GM18951 (cell line): ENCODE results near the gene SYK.
"Not testable (repeated sequence)": the region's sequence is repeated elsewhere in the genome, so short reads cannot be mapped to it uniquely, and the experiment has no call there.

Source experiments
- POLR2A ChIP-seq: IDR thresholded peaks from 4 replicates; pipeline ENCODE4 v1.6.1; 2011; ENCODE audit warnings: mild to moderate bottlenecking; ENCODE audit not compliant: insufficient read length, insufficient read depth; ENCODE audit errors: extremely low read depth
- in situ Hi-C: fragments of 300-500 bp; cut with MboI; formaldehyde crosslinking; loops from one replicate; pipeline ENCODE4 v1.12.0; 2022; ENCODE audit warnings: low sequenced_read_pairs, mixed read lengths, inconsistent platforms; ENCODE audit not compliant: unreplicated experiment

SYK gene

GRCh38 chr9:90783552-90783951 is 18.1 kb upstream of the SYK start:
- no peak for TF ChIP-seq POLR2A
- in situ Hi-C loops, result no loop called here

GRCh38 chr9:90783964-90784363 is 17.7 kb upstream of the SYK start:
- no peak for TF ChIP-seq POLR2A
- in situ Hi-C loops, result no loop called here

GRCh38 chr9:90787771-90788460 is 13.7 kb upstream of the SYK start:
- TF ChIP-seq POLR2A, result no peak
- in situ Hi-C loops, result no loop called here

- in situ Hi-C loops, result not testable (repeated sequence)
Observed at GRCh38 chr9:90788527-90788926, 13.1 kb upstream of the SYK start.

- in situ Hi-C loops, result no loop called here
- no peak for TF ChIP-seq POLR2A
Observed at GRCh38 chr9:90789408-90789807, 12.2 kb upstream of the SYK start.

- in situ Hi-C loops, result no loop called here
- no peak for TF ChIP-seq POLR2A
Observed at GRCh38 chr9:90789862-90790261, 11.8 kb upstream of the SYK start.

GRCh38 chr9:90793024-90793423 is 8.6 kb upstream of the SYK start:
- in situ Hi-C loops, result not testable (repeated sequence)

- in situ Hi-C loops, result no loop called here
Observed at GRCh38 chr9:90793729-90794128, 7.9 kb upstream of the SYK start.

GRCh38 chr9:90795084-90795483 is 6.5 kb upstream of the SYK start:
- in situ Hi-C loops, result no loop called here
- TF ChIP-seq POLR2A, result no peak

More at GRCh38 chr9:90793729-90794128, 7.9 kb upstream of the SYK start:
- no peak for TF ChIP-seq POLR2A

GRCh38 chr9:90795871-90796317 is 5.7 kb upstream of the SYK start:
- in situ Hi-C loops, result no loop called here
- TF ChIP-seq POLR2A, result no peak

- no peak for TF ChIP-seq POLR2A
- in situ Hi-C loops, result no loop called here
Observed at GRCh38 chr9:90799271-90799852, 2.3 kb upstream of the SYK start.

GRCh38 chr9:90801973-90802322 is 329 bp downstream of the SYK start:
- in situ Hi-C loops, result no loop called here

GRCh38 chr9:90802386-90802985 is 867 bp downstream of the SYK start:
- TF ChIP-seq POLR2A, result no peak
- in situ Hi-C loops, result no loop called here

More at GRCh38 chr9:90801973-90802322, 329 bp downstream of the SYK start:
- TF ChIP-seq POLR2A, result no peak

GRCh38 chr9:90803860-90804593 is 2.4 kb downstream of the SYK start:
- TF ChIP-seq POLR2A, result no peak
- in situ Hi-C loops, result no loop called here
